Measurements from ENCODE around the gene ALK.

The ALK gene

DNA sequence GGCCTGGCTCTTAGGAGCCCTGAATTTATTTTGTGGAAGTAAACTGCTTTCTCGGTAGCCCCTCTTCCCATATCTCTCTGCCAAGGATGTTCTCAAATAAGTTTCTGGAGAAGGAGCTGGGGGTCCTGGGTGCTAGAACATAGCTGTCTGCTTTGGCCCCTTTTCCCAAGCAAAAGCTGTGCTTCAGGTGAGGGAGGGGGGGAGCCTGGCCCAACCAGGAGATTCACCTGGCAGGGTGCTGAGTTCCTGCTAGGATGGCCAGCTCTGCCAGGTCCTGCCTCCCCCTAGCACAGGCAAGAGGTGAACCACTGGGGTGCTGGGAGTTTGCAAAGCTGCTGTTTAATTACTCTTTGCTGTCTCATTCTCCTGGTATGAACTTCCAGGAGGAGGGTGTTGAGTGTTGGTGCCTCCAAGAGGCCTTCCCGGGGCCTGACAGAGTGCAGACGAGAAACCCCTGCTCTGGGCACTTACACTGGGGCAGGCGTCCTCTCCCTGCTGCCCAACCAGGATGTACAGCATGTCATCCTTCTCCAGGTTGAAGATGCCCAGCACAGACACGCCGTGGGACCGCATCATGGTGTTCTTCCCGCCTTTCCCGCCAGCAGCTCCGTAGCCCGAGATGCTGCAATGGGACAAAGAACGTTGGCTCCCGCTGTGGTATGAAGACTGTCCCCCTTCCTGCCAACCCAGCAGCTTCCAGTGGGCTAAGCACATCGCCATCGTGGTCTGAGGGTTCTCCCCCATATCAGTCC lies 682.0 kb downstream of the ALK start:
- no peak for DNase-seq

DNA sequence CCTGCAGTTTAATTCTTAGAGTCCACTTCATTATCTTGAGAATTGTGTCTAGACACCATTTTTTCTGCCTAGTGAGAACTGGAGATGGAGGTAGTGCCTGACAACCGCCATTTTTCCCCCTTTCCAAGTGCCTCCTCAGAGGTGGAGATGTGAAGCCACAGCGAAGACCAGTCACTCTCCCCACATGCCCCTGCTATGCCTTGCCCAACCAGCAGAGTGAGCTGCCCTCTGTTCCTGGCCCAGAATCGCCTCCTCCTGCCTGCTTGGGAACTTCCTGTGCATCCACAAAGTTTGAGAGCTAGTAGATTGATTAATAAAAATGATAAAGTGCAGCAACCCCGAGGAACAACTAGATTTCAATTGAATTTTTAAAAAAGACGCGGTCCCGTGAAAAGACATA lies 682.9 kb downstream of the ALK start:
- no peak for DNase-seq

DNA sequence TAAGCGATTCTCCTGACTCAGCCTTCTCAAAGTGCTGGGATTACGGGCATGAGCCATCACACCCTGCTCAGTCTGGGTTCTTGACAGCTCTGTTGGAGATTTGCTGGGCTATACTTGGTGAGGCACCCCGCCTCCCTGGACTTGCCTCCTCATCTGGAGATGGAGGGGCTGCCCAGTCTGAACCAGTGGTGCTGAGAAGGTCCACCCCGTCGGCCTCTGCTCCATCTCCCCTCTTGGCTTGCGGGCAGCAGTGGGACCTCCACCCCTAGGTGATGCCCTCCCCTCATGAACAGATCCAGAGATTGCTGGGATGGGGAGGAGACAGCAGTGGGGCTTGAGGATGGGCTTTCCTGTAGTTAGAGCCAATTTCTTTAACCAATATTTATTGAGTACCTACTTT lies 685.3 kb downstream of the ALK start:
- no peak for DNase-seq

DNA sequence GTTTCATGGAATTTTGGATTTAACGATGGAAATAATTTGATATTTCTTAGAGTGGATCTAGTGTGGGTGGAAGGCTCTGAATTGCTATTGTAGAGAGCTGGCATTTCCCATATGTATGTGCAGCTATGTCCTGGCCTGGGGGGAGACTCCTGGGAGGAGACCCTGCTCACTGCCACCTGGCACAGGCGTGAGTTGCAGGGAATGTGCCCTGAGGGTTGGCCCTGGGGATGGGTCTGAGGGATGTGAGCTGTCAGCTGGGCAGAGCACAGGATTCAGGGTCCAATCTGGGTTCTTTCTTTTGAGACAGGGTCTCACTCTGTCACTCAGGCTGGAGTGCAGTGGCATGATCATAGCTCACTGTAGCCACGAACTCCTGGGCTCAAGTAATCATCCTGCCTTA lies 686.0 kb downstream of the ALK start:
- no peak for DNase-seq

DNA sequence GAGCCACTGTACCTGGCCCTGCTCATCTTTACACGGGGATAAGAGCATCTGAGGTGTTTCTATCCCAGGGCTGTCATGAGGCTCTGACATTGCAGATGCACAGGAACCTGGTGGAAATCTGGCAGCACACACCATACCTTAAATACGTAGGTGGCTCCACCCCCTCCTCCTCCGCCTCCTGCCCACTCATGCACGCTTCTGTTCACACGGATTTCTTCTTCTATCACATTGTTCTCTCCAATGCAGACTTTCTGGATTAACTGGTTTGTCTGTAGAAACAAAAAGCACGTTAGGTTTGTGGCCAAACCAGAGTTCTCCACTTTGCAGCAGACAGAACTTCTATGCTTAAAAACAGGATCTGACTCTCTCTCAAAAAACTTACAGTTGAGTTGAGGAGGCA lies 688.0 kb downstream of the ALK start:
- no peak for DNase-seq

DNA sequence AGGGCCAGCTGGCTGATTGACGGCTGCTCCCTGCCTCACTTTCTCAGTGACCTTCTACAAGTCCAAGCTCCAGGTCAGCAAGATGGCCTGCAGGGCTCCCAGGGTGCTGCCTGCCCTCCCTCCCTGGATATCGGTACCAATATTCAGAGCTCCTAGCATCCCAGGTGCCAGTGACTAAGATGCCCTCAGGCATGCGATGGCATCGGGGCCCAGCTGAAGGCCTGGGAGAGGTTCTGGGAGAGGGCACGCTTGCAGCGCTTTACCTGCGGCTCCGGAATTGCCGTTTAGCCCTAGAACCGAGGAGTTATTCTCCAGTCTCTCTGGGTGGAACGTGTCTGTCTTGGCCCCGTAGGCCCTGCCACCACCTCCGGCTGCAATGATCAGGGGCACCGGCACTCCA lies 689.3 kb downstream of the ALK start:
- no peak for DNase-seq

DNA sequence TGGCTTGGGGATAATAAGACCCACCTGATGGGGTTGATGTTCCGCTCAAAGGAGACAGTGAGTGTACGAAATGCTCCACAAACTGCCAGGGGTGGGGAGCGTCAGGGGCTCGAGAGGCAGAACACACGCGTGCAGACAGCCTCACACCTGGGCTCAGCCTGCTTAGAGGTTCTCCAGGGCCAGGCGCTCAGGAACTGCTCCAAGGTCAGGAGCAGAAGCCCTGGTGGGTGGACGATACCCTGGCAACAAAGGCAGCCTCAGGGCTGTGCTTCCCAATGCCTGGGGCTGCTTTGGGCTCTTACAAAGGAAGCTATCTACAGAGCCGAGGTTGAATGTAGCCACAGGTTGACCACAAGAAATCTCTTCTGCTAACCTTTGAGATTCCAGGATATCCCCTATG lies 691.7 kb downstream of the ALK start:
- no peak for DNase-seq

DNA sequence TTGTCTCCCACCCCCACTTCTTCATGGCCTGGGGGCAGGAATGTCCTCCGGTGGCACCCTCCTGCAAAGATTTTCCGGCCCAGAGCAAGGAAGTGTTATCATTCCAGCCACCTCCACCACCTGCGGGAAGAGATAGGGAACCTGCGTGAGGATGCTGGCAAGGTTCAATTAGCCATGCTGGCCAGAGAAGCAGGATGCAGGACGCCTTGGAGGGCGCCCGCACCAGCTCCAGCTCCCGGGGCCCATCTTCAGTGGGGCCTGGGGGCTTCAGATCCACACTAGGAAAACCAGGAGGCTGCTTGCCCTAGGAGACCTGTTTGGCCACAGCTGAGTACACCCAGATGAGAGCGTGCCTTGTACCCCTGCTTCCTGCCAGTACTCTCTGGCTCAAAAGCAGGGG lies 692.4 kb downstream of the ALK start:
- DNase-seq, result no peak

DNA sequence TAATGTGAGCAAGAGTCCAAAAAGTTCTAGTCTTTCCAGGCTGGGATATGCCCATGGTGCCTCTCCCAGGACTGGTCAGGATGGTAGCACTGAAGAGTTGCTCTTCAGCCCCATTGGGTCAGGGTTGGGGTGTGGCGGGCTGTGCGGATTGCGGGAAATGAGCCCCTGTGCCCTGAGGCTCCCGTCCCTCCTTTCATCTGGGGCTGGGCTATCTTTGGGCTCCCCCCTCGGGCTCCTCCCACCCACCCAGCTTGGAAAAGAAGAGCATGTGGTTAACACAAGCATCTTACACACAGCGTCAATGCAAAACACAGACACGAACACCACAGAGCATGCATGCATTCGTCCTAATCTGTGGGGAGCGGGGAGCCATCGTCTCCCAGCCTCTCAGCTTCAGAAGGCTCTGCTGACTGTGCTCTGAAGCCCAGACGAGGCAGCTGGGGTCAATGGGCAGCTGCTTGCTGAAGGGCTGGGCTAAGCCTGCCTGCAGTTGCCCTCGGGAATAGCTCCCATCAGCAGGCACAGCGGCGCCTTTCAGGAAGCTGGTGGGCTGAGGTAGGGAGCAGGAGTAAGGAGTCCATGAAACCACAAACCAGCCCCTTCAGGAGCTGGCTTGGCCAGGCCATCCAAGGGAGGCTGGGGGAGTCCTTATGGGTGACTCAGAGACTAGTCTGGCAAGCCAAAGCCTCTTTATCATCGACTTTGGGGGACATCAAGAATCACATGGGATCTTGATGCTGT lies 693.3 kb downstream of the ALK start:
- no peak for DNase-seq

DNA sequence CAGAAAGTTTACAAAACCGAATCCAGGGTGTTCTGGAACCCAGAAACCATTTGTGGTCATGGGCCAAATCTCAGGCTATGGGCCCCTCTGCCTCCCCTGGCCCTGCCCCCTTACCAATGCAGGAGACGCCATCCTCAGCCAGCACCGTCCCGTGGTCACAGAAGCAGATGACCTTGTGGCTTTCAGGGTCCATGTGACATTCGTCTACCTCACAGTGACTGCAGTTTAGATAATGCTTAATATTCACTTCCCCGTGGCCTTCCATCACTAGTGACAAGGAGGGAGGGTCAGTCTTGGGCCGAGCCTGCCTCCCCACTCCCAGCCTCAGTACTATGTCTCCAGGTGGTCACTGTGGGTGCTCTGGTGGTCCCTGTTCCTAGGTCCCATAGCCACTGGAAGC lies 694.6 kb downstream of the ALK start:
- no peak for DNase-seq

DNA sequence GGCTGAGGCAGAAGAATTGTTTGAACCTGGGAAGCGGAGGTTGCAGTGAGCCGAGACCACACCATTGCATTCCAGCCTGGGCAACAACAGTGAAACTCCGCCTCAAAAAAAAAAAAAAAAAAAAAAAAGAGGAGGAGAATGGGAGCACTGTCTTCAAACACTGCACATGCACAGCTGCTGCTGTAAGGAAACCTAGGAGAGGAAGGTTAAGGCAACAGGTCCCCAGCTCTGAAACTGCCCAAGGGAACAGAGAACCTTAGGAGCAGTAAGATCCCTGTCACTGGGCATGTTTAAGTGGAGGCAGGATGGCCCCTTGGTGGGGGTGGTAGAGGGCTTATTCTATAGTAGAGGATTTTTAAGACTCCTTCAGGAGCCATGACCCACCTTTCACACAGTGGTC lies 695.0 kb downstream of the ALK start:
- no peak for DNase-seq

DNA sequence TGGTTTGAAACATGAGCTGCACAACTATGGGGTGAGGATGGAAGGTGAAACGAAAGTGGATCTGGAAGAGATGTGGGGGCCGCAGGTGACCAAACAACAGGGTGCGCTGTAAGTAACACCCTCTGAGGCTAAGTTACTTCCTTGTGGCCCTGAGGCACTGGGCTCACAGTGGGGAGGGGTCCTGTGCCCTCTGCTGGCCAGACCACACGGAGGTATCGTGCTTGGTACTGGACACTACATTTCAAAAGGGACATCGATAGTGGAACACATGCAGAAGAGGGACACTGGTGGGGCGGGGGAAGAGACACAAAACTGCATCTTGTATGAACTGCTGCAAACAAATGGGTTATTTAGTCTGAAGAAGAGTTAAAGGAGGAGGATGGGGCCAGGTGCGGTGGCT lies 695.6 kb downstream of the ALK start:
- no peak for DNase-seq

DNA sequence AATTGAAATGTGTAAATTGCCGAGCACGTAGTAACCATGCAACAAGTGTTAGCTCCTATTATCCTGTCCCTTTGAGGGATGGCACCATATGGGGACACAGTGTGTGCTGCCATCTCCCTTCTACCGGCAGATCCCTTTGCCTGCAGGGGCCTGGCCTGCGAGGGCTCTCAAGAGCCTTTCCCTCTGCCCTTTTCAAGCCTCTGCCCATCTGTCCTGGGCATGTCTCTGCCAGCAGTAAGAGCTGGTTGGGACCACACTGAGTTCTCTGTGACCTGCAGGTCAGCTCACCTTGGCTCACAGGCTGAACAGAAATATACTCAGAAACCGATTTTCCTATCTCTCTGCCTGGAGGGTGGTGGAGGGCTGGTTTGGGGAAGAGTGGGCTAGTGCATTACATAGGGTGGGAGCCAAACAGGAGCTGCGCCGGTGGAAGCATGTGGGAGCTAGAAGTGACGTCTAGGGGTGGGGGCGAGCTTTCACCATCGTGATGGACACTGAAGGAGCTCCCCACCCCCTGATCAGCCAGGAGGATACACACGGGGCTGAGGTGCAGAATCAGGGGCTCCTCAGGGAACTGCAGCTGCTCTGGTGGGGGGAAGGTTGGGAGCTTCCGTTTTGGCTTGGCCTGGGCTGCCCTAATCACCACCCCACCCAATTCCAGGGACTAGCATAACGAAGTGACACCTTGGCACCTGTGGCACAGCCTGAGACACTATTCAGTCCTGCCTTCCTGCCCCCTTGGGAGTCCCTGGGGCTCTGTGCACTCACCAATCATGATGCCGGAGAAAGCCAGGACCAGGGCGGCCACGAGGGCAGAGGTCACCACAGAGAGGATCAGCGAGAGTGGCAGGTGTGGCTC lies 696.5 kb downstream of the ALK start:
- no peak for DNase-seq

DNA sequence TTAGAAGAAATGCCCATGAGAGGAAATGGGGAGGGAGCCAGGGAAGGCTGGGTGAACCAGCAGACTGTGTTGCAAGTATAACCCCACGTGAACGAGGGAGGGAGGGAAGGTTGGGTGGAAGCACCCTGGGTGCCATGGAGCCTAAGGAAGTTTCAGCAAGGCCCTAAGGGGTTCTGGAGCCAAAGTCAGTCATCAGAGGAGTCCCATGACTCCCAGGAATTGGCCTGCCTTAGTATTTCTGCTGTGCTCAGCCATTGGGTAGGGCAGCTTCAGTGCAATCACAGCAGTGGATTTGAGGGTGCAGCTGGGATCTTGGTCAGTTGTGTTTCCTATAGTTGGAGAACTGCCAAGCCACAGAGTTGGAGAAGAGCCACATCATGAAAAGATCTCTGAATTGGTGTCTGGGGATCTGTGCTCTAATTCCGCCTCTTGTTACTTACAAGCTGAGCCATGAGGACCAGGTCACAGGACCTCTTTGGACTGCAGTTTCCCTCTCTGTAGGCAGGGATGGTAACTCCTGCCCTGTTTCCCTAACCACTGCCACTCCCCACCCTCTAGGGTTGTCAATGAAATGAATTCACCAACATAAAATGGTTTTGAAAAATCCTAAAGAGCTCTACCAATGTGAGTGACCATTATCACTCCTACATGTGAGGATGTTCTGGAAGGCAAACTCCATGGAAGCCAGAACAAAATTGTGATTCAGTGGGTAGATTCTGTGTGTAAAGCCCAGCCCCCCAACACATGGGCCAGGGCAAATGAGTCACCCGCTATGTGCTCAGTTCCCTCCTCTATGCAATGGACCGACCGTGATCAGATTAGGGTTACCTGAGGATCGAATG lies 697.3 kb downstream of the ALK start:
- no peak for DNase-seq

DNA sequence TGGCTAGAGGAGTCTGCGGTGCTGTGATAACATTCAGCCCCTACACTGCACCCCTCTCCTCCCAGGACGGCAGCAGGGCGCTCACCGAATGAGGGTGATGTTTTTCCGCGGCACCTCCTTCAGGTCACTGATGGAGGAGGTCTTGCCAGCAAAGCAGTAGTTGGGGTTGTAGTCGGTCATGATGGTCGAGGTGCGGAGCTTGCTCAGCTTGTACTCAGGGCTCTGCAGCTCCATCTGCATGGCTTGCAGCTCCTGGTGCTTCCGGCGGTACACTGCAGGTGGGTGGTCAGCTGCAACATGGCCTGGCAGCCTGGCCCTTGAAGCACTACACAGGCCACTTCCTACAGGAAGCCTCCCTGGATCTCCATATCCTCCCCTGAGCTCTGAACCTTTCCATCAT lies 698.1 kb downstream of the ALK start:
- no peak for DNase-seq

DNA sequence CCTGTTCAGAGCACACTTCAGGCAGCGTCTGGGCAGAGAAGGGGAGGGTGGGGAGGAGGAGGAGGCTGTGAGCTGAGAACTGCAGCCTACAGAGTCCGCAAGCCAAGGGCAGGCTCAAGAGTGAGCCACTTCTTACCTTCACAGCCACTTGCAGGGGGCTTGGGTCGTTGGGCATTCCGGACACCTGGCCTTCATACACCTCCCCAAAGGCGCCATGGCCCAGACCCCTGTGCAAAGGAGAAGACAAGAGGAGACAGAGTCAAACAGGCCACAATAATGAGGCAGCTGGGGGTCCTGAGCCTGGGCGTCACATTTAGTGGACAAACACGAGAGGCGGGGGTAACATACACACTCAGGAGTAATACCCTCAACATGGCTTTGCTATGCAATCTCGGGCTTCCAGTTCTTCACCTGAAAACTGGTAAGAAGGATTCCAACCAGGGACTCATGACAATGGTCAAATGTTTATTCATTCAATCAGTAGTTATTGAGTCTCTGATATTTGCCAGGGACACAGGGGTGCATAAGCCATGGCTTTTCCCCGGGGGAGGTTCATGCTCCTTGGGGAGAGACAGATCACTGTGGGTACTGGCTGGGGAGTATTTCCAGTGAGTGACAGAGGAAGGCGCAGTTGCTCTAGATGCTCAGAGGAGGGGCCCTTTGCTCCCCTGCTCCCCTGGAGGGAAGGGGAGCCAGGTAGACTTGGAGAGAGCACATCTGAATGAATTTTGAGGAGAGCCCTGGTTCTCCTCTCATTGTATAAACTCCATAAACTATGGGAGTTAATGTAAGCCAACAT lies 698.8 kb downstream of the ALK start:
- DNase-seq, result no peak

DNA sequence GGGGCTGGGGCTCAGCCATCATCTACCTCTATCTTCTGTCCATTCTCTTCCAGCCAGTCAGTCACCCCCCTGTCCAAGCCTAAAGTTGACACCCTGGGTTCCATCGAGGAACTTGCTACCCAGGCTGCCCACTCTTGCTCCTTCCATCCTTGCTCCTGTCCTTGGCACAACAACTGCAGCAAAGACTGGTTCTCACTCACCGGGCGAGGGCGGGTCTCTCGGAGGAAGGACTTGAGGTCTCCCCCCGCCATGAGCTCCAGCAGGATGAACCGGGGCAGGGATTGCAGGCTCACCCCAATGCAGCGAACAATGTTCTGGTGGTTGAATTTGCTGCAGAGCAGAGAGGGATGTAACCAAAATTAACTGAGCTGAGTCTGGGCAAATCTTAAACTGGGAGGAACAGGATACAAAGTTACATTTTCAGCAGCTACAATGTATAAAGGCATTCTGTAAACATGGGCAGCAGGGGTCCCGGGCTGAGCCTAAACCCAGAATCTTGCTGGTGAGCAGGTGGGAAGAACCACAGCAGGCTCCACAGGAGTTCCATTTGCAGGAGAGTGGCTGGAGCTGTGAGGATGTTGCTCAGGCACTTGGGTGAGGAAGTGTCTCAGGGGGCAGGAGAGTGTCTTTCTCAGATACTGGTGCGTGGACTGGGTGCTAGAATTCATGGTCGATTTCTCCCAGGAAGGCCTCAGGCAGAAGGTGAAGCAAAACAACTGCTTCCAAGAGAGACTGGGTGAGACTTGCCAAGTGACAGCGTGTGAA lies 700.7 kb downstream of the ALK start:
- no peak for DNase-seq

DNA sequence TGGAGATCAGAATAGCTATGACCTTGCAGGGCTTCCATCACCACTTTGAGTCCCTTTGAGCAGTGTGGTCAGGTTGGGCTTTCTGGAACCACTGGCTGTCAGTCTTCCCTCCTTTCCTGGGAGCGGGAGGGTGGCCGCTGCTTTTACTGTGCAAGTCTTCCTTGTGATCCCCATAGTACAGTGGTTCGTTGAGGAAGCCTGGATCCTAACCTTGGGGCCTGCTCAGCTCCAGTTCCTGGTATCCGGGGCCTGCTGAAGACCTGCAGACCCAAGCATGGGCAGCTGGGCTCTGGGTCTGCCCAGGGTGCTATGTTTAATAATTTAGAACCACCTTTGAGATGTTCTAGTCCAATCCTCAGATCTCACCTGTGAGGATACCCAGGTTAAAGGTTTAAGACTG lies 702.0 kb downstream of the ALK start:
- no peak for DNase-seq

DNA sequence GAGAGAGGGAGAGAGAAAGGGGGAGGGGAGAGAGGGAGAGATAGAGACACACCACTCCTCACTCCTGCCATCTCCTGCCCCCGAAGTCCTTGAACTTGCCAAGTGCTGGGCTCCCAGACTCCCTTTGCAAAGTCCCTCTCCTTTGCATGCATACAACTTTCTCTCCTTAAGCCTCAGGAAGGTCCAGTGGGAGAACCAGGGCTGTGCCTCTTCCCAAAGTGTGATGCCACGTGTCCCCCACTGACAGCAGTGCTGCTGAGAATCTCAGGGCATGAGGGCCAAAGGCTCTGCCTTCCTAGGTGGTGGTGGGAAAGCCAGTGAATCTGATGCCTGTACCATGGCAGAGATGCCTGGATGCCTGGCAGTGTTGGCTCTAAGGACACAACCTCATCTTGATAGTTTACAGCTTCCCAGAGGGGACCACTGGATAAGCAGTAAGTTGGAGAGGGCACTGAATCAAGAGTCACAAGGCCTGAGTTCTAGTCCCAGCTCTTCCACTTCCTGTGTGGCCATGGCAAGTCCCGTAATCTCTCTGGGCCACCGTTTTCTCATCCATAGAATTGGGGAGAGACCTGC lies 702.7 kb downstream of the ALK start:
- no peak for DNase-seq

DNA sequence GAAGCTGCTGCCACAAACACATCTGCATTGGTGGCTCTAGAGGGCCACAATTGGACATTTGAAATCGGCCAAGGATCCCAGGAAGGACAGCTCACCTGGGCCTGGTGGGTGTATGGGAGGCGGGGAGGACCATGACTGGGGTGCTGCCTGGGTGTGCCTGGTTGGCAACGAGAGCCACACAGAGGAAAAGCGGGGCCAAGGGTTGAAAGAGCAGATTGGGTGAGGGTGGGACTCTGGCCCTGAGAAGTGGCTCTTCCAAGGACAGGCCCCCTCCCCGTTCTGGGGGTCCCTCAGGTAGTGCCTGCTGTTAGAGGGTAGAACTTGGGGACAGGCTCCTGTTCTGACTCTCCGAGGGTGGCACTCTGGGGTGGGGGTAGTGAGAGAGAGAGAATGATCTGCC lies 703.3 kb downstream of the ALK start:
- DNase-seq, result no peak

DNA sequence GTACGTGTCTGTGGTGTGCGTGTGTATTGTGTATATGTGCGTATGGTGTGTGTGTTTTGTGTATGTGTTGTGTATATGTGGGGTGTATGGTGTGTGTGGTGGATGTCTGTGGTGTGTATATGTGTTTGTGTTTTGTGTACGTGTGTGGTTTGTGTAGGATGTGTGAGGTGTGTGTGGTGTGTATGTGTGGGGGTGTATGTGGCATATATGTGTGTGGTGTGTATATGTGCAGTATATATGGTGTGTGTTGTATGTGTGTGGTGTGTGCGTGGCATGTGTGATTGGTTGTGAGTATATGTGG lies 704.8 kb downstream of the ALK start:
- no peak for DNase-seq
